ENCODE measurements around the gene RHOU.

Gene RHOU

DNA sequence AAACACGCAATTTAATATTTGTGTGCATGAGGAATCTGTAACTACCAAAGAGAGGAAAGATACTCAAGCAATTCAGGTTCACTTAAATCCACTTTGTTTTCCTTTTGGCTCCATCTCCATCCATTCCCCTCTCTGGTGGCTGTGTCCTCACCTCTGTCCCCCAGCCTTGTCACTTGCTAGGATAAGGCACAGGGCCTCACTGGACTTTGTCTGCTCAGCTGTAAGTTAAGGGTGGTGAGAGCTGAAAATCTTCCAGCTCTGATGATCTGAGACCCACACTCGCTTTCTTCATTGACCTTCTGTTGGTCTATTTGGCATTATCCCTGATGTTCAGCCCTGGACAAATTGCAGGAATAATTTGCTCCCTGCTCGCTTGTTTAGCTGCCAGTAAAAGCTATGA lies 56.5 kb downstream of the RHOU start:
- Histone ChIP-seq H3K27ac (ENCODE audit: low read depth, low read length) (no peak overlapping the region), H4K20me1 (ENCODE audit: low read depth, low read length) (no peaks in the 10 kb centered on the region), H3K4me2 (ENCODE audit: low read depth, low read length, poor library complexity, severe bottlenecking) (no peak overlapping the region), H3K9me2 (replicated peaks; ENCODE audit: insufficient read depth, low read length) (no peaks in the 10 kb centered on the region), H3K27me3 (ENCODE audit: low read length) (no peaks in the 10 kb centered on the region), H2AFZ (ENCODE audit: low read depth, low read length, severe bottlenecking) (no peak overlapping the region), H3K4me3 (ENCODE audit: insufficient read depth, low read length, poor library complexity, severe bottlenecking) (no peak overlapping the region), H3F3A (ENCODE audit: insufficient read depth) (no peaks in the 10 kb centered on the region), H3K79me2 (ENCODE audit: insufficient read depth, low read length) (no peaks in the 10 kb centered on the region), H3K9me3 (ENCODE audit: insufficient read depth, low read length) (no peaks in the 10 kb centered on the region), H3K9ac (ENCODE audit: low read length) (no peak overlapping the region), H3K36me3 (ENCODE audit: low read length) (no peaks in the 10 kb centered on the region)
- no peak for TF ChIP-seq CTCF (IDR thresholded peaks at IDR 0.05; ENCODE audit: insufficient read depth, low read length, poor library complexity, severe bottlenecking)
- no peak for TF ChIP-seq EZH2phosphoT487 (conservative IDR thresholded peaks at IDR 0.05; ENCODE audit: low read length)

GRCh38 chr1:228792601-228793000 lies 57.3 kb downstream of the RHOU start:
- Histone ChIP-seq H3K9me2 (replicated peaks; ENCODE audit: insufficient read depth, low read length) (no peaks in the 10 kb centered on the region), H3K9ac (ENCODE audit: low read length) (no peak overlapping the region), H3K79me2 (ENCODE audit: insufficient read depth, low read length) (no peaks in the 10 kb centered on the region), H3K4me3 (ENCODE audit: insufficient read depth, low read length, poor library complexity, severe bottlenecking) (no peak overlapping the region), H3K4me2 (ENCODE audit: low read depth, low read length, poor library complexity, severe bottlenecking) (no peak overlapping the region), H3K27ac (ENCODE audit: low read depth, low read length) (no peak overlapping the region), H4K20me1 (ENCODE audit: low read depth, low read length) (no peaks in the 10 kb centered on the region), H2AFZ (ENCODE audit: low read depth, low read length, severe bottlenecking) (no peak overlapping the region), H3K9me3 (ENCODE audit: insufficient read depth, low read length) (no peaks in the 10 kb centered on the region), H3F3A (ENCODE audit: insufficient read depth) (no peaks in the 10 kb centered on the region), H3K36me3 (ENCODE audit: low read length) (no peaks in the 10 kb centered on the region), H3K27me3 (ENCODE audit: low read length) (no peaks in the 10 kb centered on the region)
- TF ChIP-seq EZH2phosphoT487 (conservative IDR thresholded peaks at IDR 0.05; ENCODE audit: low read length) (no peak), CTCF (IDR thresholded peaks at IDR 0.05; ENCODE audit: insufficient read depth, low read length, poor library complexity, severe bottlenecking) (no peak)

DNA sequence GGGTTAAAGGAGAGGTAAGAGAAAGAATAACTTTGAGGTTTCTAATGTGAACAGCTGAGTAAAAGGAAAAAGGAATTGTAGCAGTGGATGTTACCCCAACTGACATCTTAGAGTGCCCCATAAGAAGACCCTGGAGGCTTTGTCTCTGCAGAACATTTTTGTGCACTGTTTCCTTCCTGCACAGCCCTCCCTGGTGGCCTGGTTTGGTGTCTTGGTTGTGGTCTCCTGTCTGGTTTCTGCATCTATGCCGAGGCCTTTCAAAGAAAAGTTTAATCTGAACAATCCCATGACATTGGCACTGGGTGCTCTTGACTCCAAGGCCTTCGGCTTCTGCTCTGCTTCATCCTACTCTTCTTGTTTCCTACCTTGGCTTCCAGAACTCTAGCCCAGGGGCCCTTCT lies 57.8 kb downstream of the RHOU start:
- Histone ChIP-seq H3K9me3 (ENCODE audit: insufficient read depth, low read length) (no peaks in the 10 kb centered on the region), H3K27me3 (ENCODE audit: low read length) (no peaks in the 10 kb centered on the region), H3K4me3 (ENCODE audit: insufficient read depth, low read length, poor library complexity, severe bottlenecking) (no peak overlapping the region), H3K9ac (ENCODE audit: low read length) (no peak overlapping the region), H2AFZ (ENCODE audit: low read depth, low read length, severe bottlenecking) (no peak overlapping the region), H3K27ac (ENCODE audit: low read depth, low read length) (no peak overlapping the region), H3K36me3 (ENCODE audit: low read length) (no peaks in the 10 kb centered on the region), H3K4me2 (ENCODE audit: low read depth, low read length, poor library complexity, severe bottlenecking) (no peak overlapping the region), H3K79me2 (ENCODE audit: insufficient read depth, low read length) (no peaks in the 10 kb centered on the region), H3F3A (ENCODE audit: insufficient read depth) (no peaks in the 10 kb centered on the region), H4K20me1 (ENCODE audit: low read depth, low read length) (no peaks in the 10 kb centered on the region), H3K9me2 (replicated peaks; ENCODE audit: insufficient read depth, low read length) (no peaks in the 10 kb centered on the region)
- no peak for TF ChIP-seq EZH2phosphoT487 (conservative IDR thresholded peaks at IDR 0.05; ENCODE audit: low read length)

GRCh38 chr1:228794173-228794572 lies 58.9 kb downstream of the RHOU start:
- Histone ChIP-seq H3K27me3 (ENCODE audit: low read length) (no peaks in the 10 kb centered on the region), H3K27ac (ENCODE audit: low read depth, low read length) (no peak overlapping the region), H3K4me2 (ENCODE audit: low read depth, low read length, poor library complexity, severe bottlenecking) (no peak overlapping the region), H3F3A (ENCODE audit: insufficient read depth) (no peaks in the 10 kb centered on the region), H3K36me3 (ENCODE audit: low read length) (no peaks in the 10 kb centered on the region), H3K9me2 (replicated peaks; ENCODE audit: insufficient read depth, low read length) (no peaks in the 10 kb centered on the region), H2AFZ (ENCODE audit: low read depth, low read length, severe bottlenecking) (no peak overlapping the region), H4K20me1 (ENCODE audit: low read depth, low read length) (no peaks in the 10 kb centered on the region), H3K9me3 (ENCODE audit: insufficient read depth, low read length) (no peaks in the 10 kb centered on the region), H3K9ac (ENCODE audit: low read length) (no peak overlapping the region), H3K79me2 (ENCODE audit: insufficient read depth, low read length) (no peaks in the 10 kb centered on the region), H3K4me3 (ENCODE audit: insufficient read depth, low read length, poor library complexity, severe bottlenecking) (no peak overlapping the region)
- TF ChIP-seq CTCF (IDR thresholded peaks at IDR 0.05; ENCODE audit: insufficient read depth, low read length, poor library complexity, severe bottlenecking), result no peak
- TF ChIP-seq EZH2phosphoT487 (conservative IDR thresholded peaks at IDR 0.05; ENCODE audit: low read length), result no peak

Data from SU-DHL-6 (cell line).